EL (cell line): ENCODE data around the gene RCSD1.

Experiments
- DNase-seq: peaks from one replicate; pipeline ENCODE4 v3.0.0-alpha.2; 2016

RCSD1 gene

DNA sequence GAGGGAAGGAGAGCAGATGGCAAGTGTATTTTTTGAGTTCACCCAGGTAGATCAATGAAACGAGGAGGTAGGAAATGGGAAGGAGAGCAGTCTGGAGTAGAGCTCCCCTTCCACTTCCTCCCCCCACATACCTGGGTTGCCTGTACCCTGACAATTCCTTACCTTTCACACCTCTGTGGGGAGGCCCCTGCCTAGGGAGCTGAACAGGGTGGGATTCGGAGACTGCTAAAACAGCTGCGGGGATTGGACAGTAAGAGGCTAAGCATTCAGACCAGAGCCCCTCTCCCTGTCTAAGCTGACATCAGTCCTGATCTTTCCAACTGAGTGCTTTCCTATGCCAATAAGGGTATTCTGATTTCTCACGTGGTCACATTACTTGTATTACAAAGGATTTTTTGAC is 14.5 kb downstream of the RCSD1 start:
- DNase-seq = no peak

DNA sequence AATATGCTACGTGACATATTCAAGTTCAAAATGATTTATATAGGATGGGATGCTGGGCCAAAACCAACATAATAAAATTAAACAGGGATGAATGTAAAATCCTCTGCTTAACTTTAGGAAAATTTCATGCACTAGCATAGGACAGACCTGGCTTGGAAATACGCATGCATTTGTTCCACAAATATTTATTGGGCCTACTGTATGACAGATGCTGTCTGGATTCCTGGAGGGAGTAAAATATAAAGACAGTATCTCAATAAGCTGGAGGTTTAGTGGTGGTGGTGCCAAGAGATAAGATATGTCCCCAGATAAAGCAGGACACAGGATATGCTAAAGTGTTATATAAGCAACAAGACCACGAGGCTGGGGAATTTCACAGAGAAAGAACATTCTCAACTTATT is 15.1 kb downstream of the RCSD1 start:
- no peak for DNase-seq

DNA sequence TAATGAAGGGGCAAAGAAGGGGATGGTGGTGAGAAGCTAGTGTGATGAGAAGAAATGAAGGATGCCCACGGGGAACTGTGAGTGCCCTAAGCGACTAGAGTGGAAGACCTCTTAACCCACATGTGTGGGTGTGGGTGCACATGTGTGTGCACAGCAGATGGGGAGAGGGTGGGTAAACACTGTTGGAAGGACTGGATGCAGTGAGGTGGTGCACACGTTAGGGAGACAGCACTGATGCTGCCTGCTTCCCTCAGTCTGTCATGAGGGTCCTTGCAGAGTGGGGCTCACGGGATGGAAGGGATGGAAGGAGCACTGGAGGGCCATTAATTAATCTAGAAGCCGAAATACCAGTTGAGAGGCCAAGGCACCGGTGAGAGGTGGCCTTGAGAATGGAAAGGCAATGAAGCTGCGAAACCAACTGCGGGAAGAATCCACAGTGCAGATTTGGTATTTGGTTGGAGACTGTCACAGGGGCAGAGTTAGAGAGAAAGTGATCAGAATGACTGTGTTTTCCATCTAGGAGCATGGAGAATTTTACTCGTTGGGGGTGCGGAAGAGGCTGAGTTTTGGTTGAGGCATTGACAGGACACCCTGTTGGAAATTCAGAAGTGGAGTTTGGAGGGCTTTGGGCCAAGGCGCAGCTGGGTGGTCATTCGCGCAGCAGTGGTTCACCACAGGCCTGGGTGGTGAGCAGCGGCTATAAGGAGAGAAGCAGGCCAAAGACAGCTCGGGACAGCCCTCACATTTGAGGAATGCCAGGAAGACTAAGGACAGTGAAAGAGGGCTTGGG is 15.8 kb downstream of the RCSD1 start:
- no peak for DNase-seq

DNA sequence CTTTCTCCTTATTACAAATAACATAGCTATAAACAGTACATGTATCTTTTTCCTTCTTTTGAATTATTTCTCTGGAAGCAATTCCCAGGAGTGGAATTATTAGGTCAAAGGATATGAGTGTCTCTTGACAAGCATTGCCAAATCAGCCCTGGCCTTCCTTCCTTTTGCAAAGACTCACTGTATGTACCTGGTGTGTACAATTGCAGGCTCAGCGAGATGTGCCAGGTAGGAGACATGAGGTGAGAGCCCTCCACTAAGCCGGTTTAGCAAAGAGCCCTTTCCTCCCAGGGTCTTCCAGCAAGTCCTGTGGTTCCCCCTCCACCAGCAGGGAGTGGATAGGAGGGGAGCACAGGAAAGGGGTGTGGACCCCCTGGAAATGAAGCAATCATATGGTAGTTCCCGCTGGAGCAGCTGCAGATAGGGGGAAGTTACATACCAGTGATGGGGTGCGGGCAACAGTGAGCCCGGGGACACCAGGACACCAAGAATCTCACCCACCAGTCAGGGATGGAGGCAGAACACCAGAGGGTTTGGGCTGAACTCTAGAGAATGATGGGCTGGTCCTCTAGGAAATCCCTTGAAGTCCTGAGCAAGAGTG is 18.3 kb downstream of the RCSD1 start:
- no peak for DNase-seq

DNA sequence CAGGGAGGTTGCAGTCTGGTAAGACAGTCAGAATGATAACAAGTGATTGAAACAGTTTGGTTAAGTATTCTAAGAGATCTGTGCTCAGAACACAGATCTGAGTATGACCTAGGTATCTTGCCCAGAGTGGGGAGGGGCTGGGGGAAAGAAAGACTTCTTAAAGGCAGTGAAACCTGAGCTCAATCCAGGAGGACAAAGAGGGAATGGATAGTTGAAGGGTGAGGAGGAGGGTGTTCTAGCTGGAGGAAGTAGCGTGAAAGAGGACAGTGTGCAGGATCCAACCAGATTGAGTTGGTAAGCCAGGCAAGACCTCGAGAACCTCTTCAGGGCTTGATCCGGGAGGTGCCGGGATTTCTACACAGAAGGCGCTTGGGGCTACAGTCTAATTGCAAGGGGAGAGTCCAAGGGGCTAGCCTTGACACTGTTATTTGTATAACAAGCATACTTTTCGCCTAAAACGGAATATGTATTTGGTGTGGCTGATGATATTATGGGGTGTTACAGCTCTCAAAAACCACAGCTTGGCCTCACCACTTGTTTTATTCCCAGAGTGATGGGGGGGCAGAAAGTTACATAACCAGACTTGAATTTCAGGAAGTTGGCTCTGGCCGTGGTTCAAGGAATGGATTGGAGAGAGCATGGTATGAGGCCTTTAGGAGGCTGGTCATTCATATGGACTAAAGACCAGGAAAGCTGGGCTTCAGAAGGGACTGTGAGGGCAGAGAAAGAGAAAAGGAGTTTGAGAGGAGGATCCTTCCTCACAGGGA is 19.1 kb downstream of the RCSD1 start:
- DNase-seq = no peak

DNA sequence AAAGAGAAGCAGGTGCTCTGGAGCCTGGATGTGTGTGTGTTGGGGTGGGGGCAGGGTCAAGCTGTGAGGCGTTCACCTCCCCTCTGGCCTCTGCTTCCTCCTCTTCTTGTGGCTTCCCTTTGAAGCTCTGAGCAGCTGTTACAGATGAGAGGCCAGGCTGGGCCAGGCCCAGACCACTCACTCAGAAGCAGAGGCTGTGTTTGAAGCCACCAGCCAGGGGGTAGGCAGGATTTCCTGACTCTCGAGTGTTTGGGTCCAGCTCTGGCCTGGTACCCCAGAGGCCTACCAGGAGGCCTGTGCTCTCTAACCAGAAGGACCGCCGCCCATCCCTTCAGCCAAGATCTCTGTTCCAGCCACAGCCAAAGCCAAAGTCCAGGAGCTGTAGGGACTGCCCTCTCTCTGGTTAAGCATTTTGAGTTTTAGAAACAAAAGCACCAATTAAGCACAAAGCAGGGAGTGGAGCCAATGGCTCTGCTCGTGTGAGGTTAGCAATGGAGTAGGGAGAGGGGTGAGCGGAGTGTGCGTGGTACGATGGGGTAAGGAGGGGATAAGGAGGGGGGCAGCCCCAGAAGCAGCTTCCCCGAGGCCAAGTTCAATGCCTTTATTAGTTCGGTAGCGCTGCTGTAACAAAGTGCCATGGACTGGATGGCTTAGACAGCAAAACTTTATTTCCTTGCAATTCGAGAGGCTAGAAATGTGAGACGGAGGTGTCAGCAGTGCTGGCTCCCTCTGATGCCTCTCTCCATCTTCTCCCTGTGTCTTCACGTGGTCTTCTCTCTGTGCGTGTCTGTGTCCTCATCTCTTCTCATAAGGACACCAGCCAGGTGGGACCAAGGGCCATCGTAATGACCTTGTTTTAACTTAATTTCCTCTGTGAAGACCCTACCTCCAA is 20.5 kb downstream of the RCSD1 start:
- no peak for DNase-seq

DNA sequence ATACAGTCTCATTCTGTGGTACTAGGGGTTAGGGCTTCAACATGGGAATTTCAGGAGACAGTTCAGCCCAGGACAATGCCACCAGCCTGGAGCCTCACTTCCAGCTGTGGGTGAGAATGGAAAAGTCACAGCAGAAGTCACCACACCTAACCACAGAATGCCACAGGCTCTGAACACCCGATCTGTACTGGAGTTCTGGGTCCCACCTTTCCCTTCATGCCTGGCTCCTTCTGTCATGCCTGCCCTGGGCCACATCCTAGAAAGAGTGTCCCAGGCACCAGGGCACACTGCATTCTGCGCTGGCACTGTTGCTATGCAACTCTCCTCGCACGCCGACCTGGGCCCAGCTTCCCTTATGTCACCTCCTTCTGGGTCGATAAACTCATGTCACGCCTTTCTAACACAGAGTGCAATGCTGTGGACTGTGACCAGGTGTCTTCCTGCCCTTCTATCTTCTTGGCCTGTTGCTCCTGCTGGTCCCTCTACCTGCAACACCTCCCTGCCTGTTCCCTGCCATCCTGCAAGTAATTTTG is 21.2 kb downstream of the RCSD1 start:
- no peak for DNase-seq

DNA sequence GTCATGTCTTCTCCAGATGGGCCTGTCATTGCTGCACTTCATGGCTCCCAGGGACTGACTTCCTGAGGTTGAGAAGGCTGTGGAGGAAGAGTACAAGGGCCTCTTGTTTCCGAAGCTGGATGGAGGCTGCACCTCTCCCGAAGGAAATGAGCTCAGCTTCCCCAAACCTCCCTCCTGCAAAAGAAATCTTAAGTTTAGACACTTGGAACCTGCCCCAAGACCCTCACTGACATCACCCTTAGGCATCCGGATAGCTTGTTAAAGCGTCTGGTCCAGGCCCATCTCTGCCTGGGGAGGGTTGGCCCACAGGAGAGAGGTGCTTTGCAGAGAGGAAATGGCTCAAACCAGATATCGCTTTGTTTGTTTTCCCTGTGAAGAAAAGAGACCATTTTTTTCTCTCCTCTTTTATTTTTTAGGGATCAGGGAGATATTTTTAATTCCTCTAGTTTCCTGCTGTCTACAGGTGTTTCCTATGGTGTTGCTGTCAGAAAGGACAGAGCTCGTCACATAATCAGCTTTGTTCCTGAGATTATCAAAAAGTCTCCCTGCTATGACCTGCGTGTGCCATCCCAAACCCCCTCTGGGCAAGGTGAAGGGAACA is 25.0 kb downstream of the RCSD1 start:
- DNase-seq = no peak

DNA sequence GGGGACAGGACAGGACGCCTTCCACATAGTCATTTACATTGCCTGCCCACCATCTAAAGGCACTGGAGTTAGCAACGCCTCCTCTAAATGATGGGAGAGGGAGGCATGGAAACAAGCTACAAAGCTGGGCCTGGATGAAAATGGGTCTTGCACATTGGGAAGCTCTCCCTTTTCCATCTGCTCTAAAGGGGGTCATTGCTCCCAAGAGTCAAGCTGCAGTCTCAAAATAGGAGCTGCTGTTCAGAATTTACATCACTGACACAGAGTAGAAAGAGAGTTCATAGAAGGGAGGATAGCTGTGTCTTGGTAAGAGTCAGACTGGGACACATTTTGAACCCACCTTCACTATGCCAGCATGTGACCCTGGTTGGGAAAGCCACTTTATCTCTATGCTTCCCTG is 26.6 kb downstream of the RCSD1 start:
- no peak for DNase-seq

DNA sequence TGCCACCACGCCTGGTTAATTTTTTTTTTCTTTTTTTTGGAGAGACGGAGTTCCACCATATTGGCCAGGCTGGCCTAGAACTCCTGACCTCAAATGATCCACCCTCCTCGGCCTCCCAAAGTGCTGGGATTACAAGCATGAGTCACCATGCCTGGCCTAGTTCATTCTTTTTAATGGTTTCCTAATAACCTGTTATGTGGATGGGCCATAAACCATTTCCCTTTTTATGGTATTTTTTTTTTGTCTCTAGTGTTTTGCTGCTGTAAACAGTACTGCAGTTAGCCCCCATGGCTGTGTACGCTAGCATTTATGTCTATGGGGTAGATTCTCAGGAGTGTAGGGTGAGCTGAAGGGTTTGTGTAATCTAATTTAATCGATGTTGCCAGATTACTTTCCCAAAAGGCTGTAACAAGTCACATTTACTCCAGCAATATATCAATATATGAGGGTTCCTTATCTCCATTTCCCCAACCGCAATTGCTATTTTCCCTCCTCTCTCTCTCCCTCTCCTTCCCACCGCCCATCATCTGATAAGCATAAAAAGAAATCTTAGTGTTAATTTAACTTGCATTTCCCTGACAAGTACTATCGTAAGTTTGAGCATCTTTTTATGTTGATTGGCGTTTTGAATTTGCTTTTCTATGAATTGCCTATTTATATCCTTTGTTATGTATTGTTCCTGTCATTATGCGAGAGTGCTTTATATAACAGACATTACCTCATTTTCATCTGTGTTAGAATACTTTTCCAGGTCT is 28.7 kb downstream of the RCSD1 start:
- DNase-seq = no peak

DNA sequence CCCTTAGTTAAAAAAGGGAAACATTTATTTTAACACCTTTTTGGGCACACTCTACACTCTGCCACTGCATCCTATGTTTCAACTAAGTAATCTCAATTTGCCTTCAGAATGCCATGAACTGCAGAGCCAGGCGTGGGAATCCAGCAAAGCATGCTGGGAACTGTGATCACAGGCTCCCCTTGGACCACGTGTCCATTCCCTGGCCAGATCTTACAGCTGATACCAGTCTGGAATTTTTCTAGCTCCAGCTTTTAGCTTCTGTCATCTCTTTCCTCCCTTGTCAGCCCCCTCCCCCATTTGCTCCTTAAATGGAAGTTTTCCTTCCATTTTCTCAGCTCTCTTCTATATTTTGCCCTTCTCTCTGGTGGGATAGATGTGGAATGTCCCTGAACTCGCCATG is 29.4 kb downstream of the RCSD1 start:
- peak; percentile 14 for DNase-seq

DNA sequence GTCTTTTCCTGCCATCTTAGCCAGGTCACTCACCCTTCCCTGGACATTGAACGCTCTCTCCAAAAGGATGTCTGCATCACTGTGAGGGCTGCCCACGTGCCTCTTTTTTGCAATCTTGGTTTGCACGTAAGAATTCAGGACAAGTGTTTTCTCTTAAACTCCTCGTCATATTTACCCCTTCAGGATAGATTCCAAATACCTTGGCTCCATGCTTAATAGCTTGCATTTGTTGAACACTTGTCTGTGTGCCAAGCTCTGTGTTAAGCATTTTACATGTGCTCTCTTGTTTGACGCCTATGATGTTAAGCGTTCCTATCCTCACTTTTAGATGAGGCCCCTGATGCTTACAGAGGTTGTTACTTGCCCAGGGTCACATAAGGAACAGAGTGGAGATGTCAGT is 29.8 kb downstream of the RCSD1 start:
- no peak for DNase-seq

DNA sequence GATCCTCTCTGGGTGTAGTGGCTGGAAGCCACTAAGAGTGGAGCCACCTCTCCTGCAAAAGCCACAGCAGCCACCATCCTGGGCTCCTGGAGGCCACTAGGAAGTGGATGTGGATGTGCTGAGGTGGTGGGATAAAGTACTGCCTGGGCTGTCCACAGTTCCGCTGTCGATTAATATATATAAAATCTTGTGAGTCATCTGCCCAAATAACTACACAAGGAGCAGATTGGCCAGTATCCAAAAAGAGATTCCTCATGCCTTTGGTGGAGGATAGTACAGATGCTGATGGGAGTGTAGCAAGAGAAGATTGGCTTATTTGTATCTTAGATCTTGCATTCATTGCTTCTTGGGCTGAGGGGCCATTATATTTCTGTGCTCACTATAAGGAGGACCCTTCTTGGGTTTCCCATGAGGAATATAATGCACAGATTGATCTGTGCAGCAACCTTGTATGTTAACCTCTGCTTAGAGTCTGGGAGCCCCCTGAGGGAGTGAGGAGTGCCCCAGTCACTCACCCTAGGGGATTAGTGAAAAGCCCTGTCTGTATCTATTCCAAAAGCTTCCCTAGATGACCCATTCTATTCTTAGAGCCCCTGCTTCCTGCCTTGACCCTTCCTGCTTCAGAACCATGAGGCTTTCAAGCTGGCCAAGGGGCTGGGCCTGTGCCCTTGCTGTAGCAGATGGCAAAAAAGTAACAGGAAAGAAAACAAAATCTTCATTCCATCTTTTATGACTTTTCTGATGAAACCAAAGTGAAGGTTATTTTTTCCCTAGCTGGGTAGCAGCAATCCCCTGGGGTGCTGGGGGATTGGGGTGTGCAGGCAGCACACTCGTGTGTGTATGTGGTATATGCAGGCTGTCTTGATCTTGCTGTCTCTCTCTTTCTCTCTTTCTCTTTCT is 31.7 kb downstream of the RCSD1 start:
- peak; percentile 94 for DNase-seq

DNA sequence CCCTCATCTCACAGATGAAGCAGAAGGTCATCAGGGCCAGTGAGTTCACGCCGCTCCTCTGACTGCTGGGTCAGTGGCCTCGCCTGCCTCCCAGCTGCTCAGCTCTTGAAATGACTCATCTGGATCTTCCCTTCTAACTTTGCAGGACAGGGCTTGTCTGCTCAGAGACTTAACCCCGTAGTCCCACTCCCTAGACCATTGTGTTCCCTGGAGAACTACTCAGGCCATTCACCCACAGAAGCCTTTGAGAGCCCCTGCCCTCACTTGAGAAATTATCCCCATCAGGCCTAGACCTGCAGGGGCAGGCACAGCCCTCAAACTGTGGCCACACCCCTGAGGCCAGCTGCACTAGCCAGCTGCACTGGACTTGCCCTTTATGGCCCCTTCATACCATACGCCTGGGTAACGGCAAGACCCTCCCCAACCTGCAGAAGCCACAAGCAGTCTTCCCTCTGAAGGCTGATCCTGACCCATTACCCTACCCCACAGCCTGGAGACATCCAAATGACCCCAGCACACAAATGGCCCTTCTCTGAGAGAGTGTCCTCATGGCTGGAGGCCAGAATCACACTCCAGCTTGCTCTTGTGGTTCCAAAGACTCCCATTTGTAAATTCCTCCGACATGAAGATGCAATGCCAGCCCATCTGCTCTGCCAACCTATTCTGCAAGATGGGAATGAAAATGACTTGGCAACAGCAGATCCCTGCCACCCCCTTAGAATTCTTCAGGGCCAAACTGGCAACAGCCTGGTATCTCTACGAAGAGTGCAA is 33.2 kb downstream of the RCSD1 start:
- DNase-seq = peak; percentile 76

DNA sequence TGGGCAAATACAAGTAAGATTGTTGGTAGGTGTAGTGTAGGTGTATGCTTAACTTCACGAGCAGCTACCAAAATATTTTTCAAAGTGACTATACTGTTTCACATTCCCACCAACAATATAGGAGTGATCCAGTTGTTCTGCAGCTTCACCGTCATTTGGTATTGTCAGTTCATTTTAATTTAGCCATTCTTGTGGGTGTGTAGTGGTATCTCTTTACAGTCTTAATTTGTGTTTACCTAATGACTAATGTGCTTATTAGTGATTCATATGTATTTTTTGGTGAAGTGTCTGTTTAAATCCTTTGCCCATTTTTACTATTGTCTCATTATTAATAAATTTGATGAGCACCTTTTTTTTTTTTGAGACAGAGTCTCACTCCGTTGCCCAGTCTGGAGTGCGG is 35.4 kb downstream of the RCSD1 start:
- DNase-seq = no peak

DNA sequence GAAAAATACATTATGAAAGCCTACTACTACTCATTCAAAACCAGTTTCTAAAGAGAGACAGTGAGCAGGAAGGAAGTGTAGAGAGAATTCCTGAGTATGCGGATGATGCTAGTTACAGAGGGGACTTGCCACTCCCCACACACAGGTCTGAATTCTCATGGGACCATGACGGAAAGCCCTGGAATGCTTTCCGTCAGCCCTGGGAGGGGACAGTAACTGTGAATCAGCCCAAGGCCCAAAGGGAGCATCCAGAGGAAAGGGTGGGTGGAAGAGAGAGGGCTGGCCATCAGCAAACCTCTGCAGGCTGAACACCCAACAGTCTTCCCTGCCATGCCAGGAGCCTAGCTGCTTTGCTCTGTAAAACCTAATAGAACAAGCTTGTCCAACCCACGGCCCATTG is 36.4 kb downstream of the RCSD1 start:
- DNase-seq = peak; percentile 92

DNA sequence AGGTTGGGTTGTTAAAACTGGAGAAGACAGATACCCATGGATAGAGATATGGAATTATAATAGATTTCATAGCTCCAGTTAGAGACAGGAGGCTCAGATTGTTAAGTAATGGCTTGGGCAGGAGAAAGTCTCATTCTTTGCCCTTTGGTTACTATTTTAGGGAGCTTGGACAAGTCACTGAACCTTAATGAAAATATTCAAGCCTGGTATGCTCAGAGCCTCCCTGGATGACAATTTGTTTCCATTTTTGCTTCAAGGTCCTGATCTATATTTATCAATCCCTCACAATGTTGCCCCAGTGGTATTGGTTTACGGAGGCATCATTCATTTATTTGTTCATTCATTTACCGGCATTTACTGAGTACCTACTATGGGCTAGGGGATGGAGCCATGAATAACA is 37.5 kb downstream of the RCSD1 start:
- no peak for DNase-seq

DNA sequence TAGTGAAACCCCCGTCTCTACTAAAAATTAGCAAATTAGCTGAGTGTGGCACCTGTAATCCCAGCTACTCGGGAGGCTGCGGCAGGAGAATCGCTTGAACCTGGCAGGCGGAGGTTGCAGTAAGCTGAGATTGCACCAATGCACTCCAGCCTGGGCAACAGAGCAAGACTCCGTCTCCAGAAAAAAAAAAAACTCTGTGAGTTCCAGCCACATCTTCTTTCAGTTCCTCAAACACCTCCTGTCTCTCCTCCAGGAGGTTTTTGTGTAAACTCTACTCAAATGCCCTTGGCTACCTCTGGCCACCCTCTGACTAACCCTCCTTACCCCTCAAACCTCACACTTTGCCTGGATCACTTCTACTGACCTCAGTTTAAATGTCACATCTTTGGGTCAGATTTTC is 38.1 kb downstream of the RCSD1 start:
- DNase-seq = no peak
